Esophagus mucosa (tissue), 1 donor: Measurements from ENCODE around the gene TMEM170A. TPM values are rescaled to one million over a fixed set of nuclear protein-coding genes. Genes with fewer than 3 reads are reported as not detected.
"Not testable (repeated sequence)": the region's sequence is repeated elsewhere in the genome, so short reads cannot be mapped to it uniquely, and the experiment has no call there.

ENCODE experiments used
- ATAC-seq: fragments of 200-7000 bp; cut with Tn5 transposase; one replicate; pipeline ENCODE4 v1.9.1; 2020
- total RNA-seq: library from RNA; stranded (reverse); gene quantifications from one replicate; pipeline ENCODE4 v1.2.4, GENCODE V29; 2023
- donor health status: DM: yes; HTN: yes; CAD: no.

TMEM170A gene
- total RNA-seq, 1 donor from 2014 or later: 11.1 TPM

- ATAC-seq: no peak
Observed at GRCh38 chr16:75452464-75453190, 11.9 kb downstream of the TMEM170A start.

GRCh38 chr16:75446416-75446815, 18.1 kb downstream of the TMEM170A start:
- ATAC-seq: no peak

GRCh38 chr16:75445298-75445697, 19.2 kb downstream of the TMEM170A start:
- no peak for ATAC-seq

GRCh38 chr16:75443298-75443697, 21.2 kb downstream of the TMEM170A start:
- ATAC-seq: no peak

GRCh38 chr16:75433732-75434413, 30.6 kb downstream of the TMEM170A start:
- peak; percentile 80 for ATAC-seq

GRCh38 chr16:75432828-75433731, 31.4 kb downstream of the TMEM170A start, which contains the start of gene CFDP1:
TSS of gene CFDP1 (minus strand) at chr16:75433503. CDS start at chr16:75433352, 151 bp downstream.
- peak; percentile 98 for ATAC-seq

- no peak for ATAC-seq
Observed at GRCh38 chr16:75429621-75430403, 34.7 kb downstream of the TMEM170A start.

- ATAC-seq: not testable (repeated sequence)
Observed at GRCh38 chr16:75426524-75426923, 38.0 kb downstream of the TMEM170A start.

GRCh38 chr16:75424105-75424762, 40.3 kb downstream of the TMEM170A start:
- not testable (repeated sequence) for ATAC-seq

GRCh38 chr16:75423723-75424104, 40.8 kb downstream of the TMEM170A start:
- ATAC-seq: no peak

GRCh38 chr16:75421820-75422126, 42.7 kb downstream of the TMEM170A start:
- ATAC-seq: no peak

GRCh38 chr16:75420987-75421819, 43.3 kb downstream of the TMEM170A start:
- peak; percentile 52 for ATAC-seq

GRCh38 chr16:75416904-75417565, 47.5 kb downstream of the TMEM170A start:
- ATAC-seq: no peak

- ATAC-seq: peak; percentile 68
Observed at GRCh38 chr16:75415169-75415905, 49.2 kb downstream of the TMEM170A start.

- no peak for ATAC-seq
Observed at GRCh38 chr16:75413951-75414350, 50.5 kb downstream of the TMEM170A start.

- ATAC-seq: no peak
Observed at GRCh38 chr16:75406943-75407342, 57.5 kb downstream of the TMEM170A start.

GRCh38 chr16:75402821-75403475, 61.5 kb downstream of the TMEM170A start:
- peak; percentile 48 for ATAC-seq

- ATAC-seq: peak; percentile 72
Observed at GRCh38 chr16:75402159-75402820, 62.2 kb downstream of the TMEM170A start.
